ENCODE measurements around the gene TRIM66. TPM values are rescaled to one million over a fixed set of nuclear protein-coding genes. Genes with fewer than 3 reads are reported as not detected.

The TRIM66 gene
- total RNA-seq, 1 donor from 2014 or later = 5.9 TPM

DNA sequence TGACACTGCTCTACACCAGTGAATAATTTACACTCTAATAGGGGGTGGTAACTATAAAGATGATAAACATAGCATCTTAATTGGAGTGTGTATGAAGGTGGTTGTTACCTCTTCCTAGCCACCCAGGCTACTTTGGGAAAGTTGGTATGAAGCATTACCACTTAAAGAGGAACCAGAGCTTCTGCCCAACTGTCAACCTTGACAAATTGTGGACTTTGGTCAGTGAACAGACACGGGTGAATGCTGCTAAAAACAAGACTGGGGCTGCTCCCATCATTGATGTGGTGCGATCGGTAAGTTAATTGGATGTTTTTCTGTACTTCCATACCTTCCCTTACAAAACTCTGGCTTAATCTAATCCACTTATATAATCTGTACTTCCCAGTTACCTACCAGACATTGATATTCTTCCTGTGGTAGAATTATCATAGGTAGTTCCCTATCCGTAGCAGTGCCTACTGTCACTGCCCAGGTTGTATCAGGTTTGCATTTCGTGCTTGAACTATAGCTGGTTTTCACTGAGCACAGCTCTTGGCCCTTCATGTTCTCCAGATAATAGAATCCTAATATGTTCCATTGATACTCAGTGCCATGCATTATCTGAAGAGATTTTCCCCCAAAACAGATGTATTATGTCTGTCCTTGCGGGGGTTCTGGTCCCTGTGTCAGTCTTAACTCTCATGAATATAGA is 2.3 kb upstream of the TRIM66 start:
- Mint-ChIP-seq H3K4me1 (ENCODE audit: low read depth) (peaks cover 76% of the 10 kb centered on the region), H3K9me3 (ENCODE audit: low read depth) (no peaks in the 10 kb centered on the region)

DNA sequence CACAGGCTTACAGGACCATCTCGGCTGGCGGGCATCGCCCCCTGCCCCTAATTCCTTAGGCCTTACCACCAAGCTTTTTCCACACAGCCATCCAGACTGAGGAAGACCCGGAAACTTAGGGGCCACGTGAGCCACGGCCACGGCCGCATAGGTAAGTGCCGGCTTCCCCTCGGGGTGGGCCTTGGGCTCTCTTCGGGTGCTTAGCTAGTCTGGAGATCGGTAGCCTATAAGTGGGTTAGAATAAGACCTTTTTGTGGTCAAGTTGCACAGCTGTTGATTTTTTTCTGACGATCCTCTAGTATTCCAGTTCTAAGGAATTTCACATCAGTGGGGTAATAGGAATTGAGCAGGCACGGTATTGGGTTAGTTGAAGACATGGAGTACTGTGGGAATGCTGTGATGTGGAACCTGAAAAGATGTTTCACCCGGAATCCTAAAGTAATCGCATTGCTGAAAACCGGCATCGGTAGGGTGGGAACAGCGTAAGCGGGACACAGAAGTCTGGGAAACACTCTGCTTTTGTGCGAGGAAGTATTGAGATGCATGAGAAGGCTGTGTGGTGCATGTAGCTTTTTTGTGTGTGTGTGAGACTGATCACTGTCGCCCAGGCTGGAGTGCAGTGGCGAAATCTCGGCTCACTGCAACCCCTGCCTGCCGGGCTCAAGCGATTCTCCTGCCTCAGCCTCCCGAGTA is 796 bp upstream of the TRIM66 start:
- TF ChIP-seq, protein P1, sequence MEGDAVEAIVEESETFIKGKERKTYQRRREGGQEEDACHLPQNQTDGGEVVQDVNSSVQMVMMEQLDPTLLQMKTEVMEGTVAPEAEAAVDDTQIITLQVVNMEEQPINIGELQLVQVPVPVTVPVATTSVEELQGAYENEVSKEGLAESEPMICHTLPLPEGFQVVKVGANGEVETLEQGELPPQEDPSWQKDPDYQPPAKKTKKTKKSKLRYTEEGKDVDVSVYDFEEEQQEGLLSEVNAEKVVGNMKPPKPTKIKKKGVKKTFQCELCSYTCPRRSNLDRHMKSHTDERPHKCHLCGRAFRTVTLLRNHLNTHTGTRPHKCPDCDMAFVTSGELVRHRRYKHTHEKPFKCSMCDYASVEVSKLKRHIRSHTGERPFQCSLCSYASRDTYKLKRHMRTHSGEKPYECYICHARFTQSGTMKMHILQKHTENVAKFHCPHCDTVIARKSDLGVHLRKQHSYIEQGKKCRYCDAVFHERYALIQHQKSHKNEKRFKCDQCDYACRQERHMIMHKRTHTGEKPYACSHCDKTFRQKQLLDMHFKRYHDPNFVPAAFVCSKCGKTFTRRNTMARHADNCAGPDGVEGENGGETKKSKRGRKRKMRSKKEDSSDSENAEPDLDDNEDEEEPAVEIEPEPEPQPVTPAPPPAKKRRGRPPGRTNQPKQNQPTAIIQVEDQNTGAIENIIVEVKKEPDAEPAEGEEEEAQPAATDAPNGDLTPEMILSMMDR (IDR thresholded peaks at IDR 0.05) = no peak
- Mint-ChIP-seq H3K4me1 (ENCODE audit: low read depth) (peaks cover 62% of the 10 kb centered on the region), H3K4me3 (ENCODE audit: unreplicated experiment) (peak overlapping the region; percentile 95), H3K27ac (ENCODE audit: unreplicated experiment) (peak overlapping the region; percentile 98), H3K36me3 (ENCODE audit: low read depth) (peaks cover 36% of the 10 kb centered on the region), H3K9me3 (ENCODE audit: low read depth) (no peaks in the 10 kb centered on the region), H3K27me3 (ENCODE audit: low read depth) (no peaks in the 10 kb centered on the region)
- no peak for DNase-seq (ENCODE audit: low spot score)

More for the DNA sequence above, 2.3 kb upstream of the TRIM66 start:
- peak overlapping the region; percentile 95 for H3K4me3 Mint-ChIP-seq (ENCODE audit: unreplicated experiment)
- peak overlapping the region; percentile 98 for H3K27ac Mint-ChIP-seq (ENCODE audit: unreplicated experiment)
- TF ChIP-seq, protein P1 (IDR thresholded peaks at IDR 0.05) = no peak
- DNase-seq (ENCODE audit: low spot score) = no peak
- no peaks in the 10 kb centered on the region for H3K27me3 Mint-ChIP-seq (ENCODE audit: low read depth)
- peaks cover 36% of the 10 kb centered on the region for H3K36me3 Mint-ChIP-seq (ENCODE audit: low read depth)

DNA sequence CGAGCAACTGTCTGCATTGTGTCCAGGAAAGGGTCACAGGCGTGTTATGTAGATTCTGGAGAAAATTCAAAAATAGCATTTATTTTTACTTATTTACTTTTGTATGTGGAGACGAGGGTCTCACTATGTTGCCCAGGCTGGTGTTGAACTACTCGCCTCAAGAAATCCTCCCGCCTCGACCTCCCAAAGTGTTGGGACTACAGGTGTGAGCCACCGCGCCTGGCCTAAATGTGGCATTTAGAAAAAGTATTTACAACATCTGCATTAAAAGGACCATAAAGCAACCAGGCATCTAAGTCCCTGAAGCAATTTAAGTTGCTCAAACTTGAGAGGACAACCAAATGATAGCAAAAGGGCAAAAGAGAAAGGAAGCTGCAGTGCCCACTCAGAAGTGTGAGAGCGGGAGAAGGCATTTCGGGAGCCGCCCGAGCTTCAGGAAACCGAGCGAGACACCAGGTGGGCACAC is 595 bp downstream of the TRIM66 start:
- Mint-ChIP-seq H3K4me3 (ENCODE audit: unreplicated experiment) (peak overlapping the region; percentile 95), H3K27me3 (ENCODE audit: low read depth) (no peaks in the 10 kb centered on the region), H3K4me1 (ENCODE audit: low read depth) (peaks cover 48% of the 10 kb centered on the region), H3K27ac (ENCODE audit: unreplicated experiment) (peak overlapping the region; percentile 98), H3K36me3 (ENCODE audit: low read depth) (peaks cover 35% of the 10 kb centered on the region), H3K9me3 (ENCODE audit: low read depth) (no peaks in the 10 kb centered on the region)
- no peak for DNase-seq (ENCODE audit: low spot score)
- TF ChIP-seq, protein P1 (IDR thresholded peaks at IDR 0.05) = no peak

DNA sequence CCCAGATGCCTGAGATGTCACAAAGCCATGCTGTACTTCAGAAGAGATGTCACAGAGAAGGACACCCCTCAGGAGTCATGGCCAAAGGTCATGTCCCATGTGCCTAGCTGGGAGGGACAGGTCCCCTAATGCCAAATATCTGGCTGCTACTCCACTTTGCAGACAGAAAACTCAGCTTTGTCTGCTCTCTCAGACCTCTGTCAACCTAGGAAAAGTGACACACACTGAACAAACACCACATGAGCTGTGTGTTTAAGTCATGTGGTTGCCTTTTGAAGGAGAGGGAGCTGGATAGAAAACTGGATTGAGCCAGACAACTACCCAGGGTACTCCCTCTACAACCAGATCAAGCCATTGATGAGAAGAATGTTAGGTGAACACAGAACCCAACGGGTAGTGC is 3.5 kb downstream of the TRIM66 start:
- TF ChIP-seq, protein P1 (IDR thresholded peaks at IDR 0.05) = no peak
- no peak for DNase-seq (ENCODE audit: low spot score)
- Mint-ChIP-seq H3K9me3 (ENCODE audit: low read depth) (no peaks in the 10 kb centered on the region), H3K36me3 (ENCODE audit: low read depth) (peaks cover 13% of the 10 kb centered on the region), H3K4me3 (ENCODE audit: unreplicated experiment) (no peak overlapping the region), H3K4me1 (ENCODE audit: low read depth) (peaks cover 23% of the 10 kb centered on the region), H3K27me3 (ENCODE audit: low read depth) (no peaks in the 10 kb centered on the region), H3K27ac (ENCODE audit: unreplicated experiment) (no peak overlapping the region)

DNA sequence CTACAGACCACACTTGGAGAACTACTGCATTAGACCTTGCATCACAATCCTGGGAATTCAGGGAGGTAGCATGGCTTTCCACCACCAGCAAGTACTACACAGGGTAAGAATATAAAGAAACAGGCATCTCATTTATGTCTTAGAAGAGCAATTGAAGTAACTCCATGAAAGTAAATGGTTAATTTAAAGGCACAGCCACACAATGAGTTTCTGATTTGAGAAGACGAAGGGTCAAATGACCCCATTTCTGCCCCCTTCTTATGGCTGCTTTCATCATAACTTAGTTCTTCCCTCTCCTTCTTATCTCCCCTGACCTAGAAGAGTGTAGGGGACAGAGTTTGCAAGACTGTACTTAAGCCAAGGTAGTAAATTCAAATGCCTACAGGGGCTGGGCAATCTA is 6.0 kb downstream of the TRIM66 start:
- Mint-ChIP-seq H3K36me3 (ENCODE audit: low read depth) (peaks cover 4% of the 10 kb centered on the region), H3K9me3 (ENCODE audit: low read depth) (no peaks in the 10 kb centered on the region), H3K27me3 (ENCODE audit: low read depth) (no peaks in the 10 kb centered on the region), H3K4me1 (ENCODE audit: low read depth) (peaks cover 18% of the 10 kb centered on the region), H3K4me3 (ENCODE audit: unreplicated experiment) (no peak overlapping the region), H3K27ac (ENCODE audit: unreplicated experiment) (no peak overlapping the region)
- TF ChIP-seq, protein P1 (IDR thresholded peaks at IDR 0.05) = no peak
- no peak for DNase-seq (ENCODE audit: low spot score)

All from chondrocyte (in vitro differentiated cells).